GM23338 (cell line): ENCODE results near the gene ATP9B. TPM values are rescaled to one million over a fixed set of nuclear protein-coding genes. Genes with fewer than 3 reads are reported as not detected.

Experiments
- ATAC-seq: fragments of 200-7000 bp; cut with Tn5 transposase; 3 replicates; pipeline ENCODE4 v1.9.1; 2020
- DNase-seq: peaks from one replicate; pipeline ENCODE4 v3.0.0-alpha.2; 2015; ENCODE audit warnings: low spot score
- H2AFZ ChIP-seq: fragments of 200-600 bp; sonication (generic); 2 replicates; pipeline ENCODE4 v1.8.0; 2016; ENCODE audit warnings: antibody characterized with exemption, mild to moderate bottlenecking, moderate library complexity
- H3F3A ChIP-seq: fragments of 200-600 bp; sonication (generic); replicated peaks from 2 replicates; pipeline ENCODE4 v1.8.0; 2017; ENCODE audit warnings: antibody characterized with exemption, mixed run types, low read depth
- H3K27ac ChIP-seq: fragments of 200-600 bp; sonication (generic); 2 replicates; pipeline ENCODE4 v1.6.1; 2016; ENCODE audit warnings: low read depth
- H3K27me3 ChIP-seq: fragments of 200-600 bp; sonication (generic); 2 replicates; pipeline ENCODE4 v1.8.0; 2016; ENCODE audit warnings: mild to moderate bottlenecking, mixed run types, moderate library complexity; ENCODE audit not compliant: insufficient read depth
- H3K36me3 ChIP-seq: fragments of 200-600 bp; sonication (generic); 2 replicates; pipeline ENCODE4 v1.8.0; 2016; ENCODE audit warnings: mild to moderate bottlenecking; ENCODE audit not compliant: insufficient read depth
- H3K4me1 ChIP-seq: fragments of 200-600 bp; sonication (generic); 2 replicates; pipeline ENCODE4 v1.8.0; 2016; ENCODE audit warnings: mild to moderate bottlenecking, moderate library complexity; ENCODE audit not compliant: insufficient read depth
- H3K4me2 ChIP-seq: fragments of 200-600 bp; sonication (generic); 2 replicates; pipeline ENCODE4 v1.7.1; 2017; ENCODE audit warnings: mixed run types
- H3K4me3 ChIP-seq: fragments of 200-600 bp; sonication (generic); 2 replicates; pipeline ENCODE4 v1.6.1; 2016; ENCODE audit warnings: mixed run types
- H3K79me2 ChIP-seq: fragments of 200-600 bp; sonication (generic); replicated peaks from 2 replicates; pipeline ENCODE4 v1.8.0; 2017; ENCODE audit warnings: mild to moderate bottlenecking; ENCODE audit not compliant: insufficient read depth
- H3K9me2 ChIP-seq: fragments of 200-600 bp; sonication (generic); 2 replicates; pipeline ENCODE4 v1.8.0; 2017; ENCODE audit not compliant: insufficient read depth
- H4K20me1 ChIP-seq: fragments of 200-600 bp; sonication (generic); replicated peaks from 2 replicates; pipeline ENCODE4 v1.8.0; 2017; ENCODE audit warnings: mild to moderate bottlenecking; ENCODE audit not compliant: insufficient read depth
- H3K27ac Mint-ChIP-seq: 2 replicates; pipeline ENCODE4 v1.8.0; 2020; ENCODE audit warnings: inconsistent platforms, mild to moderate bottlenecking, moderate library complexity, mixed read lengths
- H3K27me3 Mint-ChIP-seq: 3 replicates; pipeline ENCODE4 v1.8.0; 2022; ENCODE audit warnings: low read depth, mild to moderate bottlenecking, moderate library complexity, mixed read lengths, inconsistent platforms; ENCODE audit not compliant: insufficient read depth, poor library complexity
- H3K36me3 Mint-ChIP-seq: 3 replicates; pipeline ENCODE4 v1.8.0; 2021; ENCODE audit warnings: low read depth, mild to moderate bottlenecking, inconsistent platforms, moderate library complexity, mixed read lengths
- H3K4me1 Mint-ChIP-seq: 3 replicates; pipeline ENCODE4 v1.8.0; 2020; ENCODE audit warnings: mild to moderate bottlenecking, inconsistent platforms, mixed read lengths
- H3K4me3 Mint-ChIP-seq: 3 replicates; pipeline ENCODE4 v1.8.0; 2021; ENCODE audit warnings: moderate library complexity, mild to moderate bottlenecking, inconsistent platforms, mixed read lengths
- H3K9me3 Mint-ChIP-seq: 3 replicates; pipeline ENCODE4 v1.8.0; 2020; ENCODE audit warnings: moderate library complexity, mild to moderate bottlenecking, inconsistent platforms, mixed read lengths
- CREB1 ChIP-seq: fragments of 250-450 bp; sonication (Bioruptor Pico); IDR thresholded peaks from 2 replicates; pipeline ENCODE4 v1.5.0; 2020; ENCODE audit warnings: low read depth, mild to moderate bottlenecking, moderate library complexity
- CTCF ChIP-seq, 2 experiments: fragments of 200-600 bp in 1 of 2; sonication (generic) in 1 of 2; conservative IDR thresholded peaks; 2 replicates each; pipeline versions ENCODE4 v1.5.1 to v1.6.1; 2016 to 2017; ENCODE audit warnings: antibody characterized with exemption in 2 of 2, low read depth in 2 of 2, mild to moderate bottlenecking in 2 of 2, moderate library complexity in 1 of 2
- ETS1 ChIP-seq: IDR thresholded peaks from 2 replicates; pipeline ENCODE4 v1.6.1; 2016; ENCODE audit warnings: antibody characterized with exemption
- EZH2 ChIP-seq: fragments of 200-600 bp; sonication (generic); IDR thresholded peaks from one replicate; pipeline ENCODE4 v1.8.0; 2017; ENCODE audit warnings: antibody characterized with exemption, mild to moderate bottlenecking, low read depth; ENCODE audit not compliant: unreplicated experiment
- EZH2phosphoT487 ChIP-seq: fragments of 200-600 bp; sonication (generic); IDR thresholded peaks from one replicate; pipeline ENCODE4 v1.8.1; 2018; ENCODE audit warnings: antibody characterized with exemption; ENCODE audit not compliant: unreplicated experiment
- JUNB ChIP-seq: IDR thresholded peaks from one replicate; pipeline ENCODE4 v1.6.1; 2016; ENCODE audit warnings: antibody characterized with exemption; ENCODE audit not compliant: unreplicated experiment
- NANOG ChIP-seq: IDR thresholded peaks from 2 replicates; pipeline ENCODE4 v1.6.1; 2016; ENCODE audit warnings: antibody characterized with exemption, borderline replicate concordance
- POLR2AphosphoS5 ChIP-seq: IDR thresholded peaks from 2 replicates; pipeline ENCODE4 v1.6.1; 2016; ENCODE audit warnings: antibody characterized with exemption, low read depth
- REST ChIP-seq: IDR thresholded peaks from one replicate; pipeline ENCODE4 v1.6.1; 2018; ENCODE audit warnings: antibody characterized with exemption; ENCODE audit not compliant: unreplicated experiment
- STAT1 ChIP-seq: IDR thresholded peaks from one replicate; pipeline ENCODE4 v1.6.1; 2016; ENCODE audit warnings: antibody characterized with exemption; ENCODE audit not compliant: unreplicated experiment
- ZNF114 ChIP-seq: fragments of 250-450 bp; sonication (Bioruptor Pico); IDR thresholded peaks from 2 replicates; pipeline ENCODE4 v1.5.0; 2020; ENCODE audit warnings: mild to moderate bottlenecking, moderate library complexity
- ZNF331 ChIP-seq: fragments of 250-450 bp; sonication (Bioruptor Pico); IDR thresholded peaks from 2 replicates; pipeline ENCODE4 v1.5.0; 2020; ENCODE audit warnings: low read depth, mild to moderate bottlenecking, moderate library complexity
- ZNF462 ChIP-seq: fragments of 250-450 bp; sonication (Bioruptor Pico); IDR thresholded peaks from 2 replicates; pipeline ENCODE4 v1.5.0; 2020; ENCODE audit warnings: mild to moderate bottlenecking, moderate library complexity
- polyA plus RNA-seq: library from polyadenylated mRNA; unstranded; fragments of >200 nt; fragmentation: Nextera tagmentation; extraction: Ambion mirVana; gene quantifications from 2 replicates; pipeline ENCODE4 v1.2.1, GENCODE V29; 2016
- total RNA-seq: library from RNA; depleted of rRNA; stranded (reverse); fragments of >200 nt; shearing (Covaris generic); gene quantifications from 2 replicates; pipeline ENCODE4 v1.2.3, GENCODE V29; 2014

Gene ATP9B
- total and polyA plus RNA-seq, 2 experiments from 2014 or later: 14.2 to 25.6 TPM

- H3K79me2 ChIP-seq: peaks cover 86% of the 10 kb centered on the region
- Mint-ChIP-seq H3K4me1 (peaks cover 13% of the 10 kb centered on the region; the same call in 2 of the 3 replicates), H3K4me3 (no peak overlapping the region), H3K9me3 (no peaks in the 10 kb centered on the region), H3K36me3 (peaks cover 5% of the 10 kb centered on the region; the same call in 2 of the 3 replicates), H3K27ac (peak overlapping the region; percentile 9; the same call in 1 of the 2 replicates), H3K27me3 (no peaks in the 10 kb centered on the region)
- peaks cover 3% of the 10 kb centered on the region; the same call in 1 of the 2 replicates for H3K4me1 ChIP-seq
- H3K36me3 ChIP-seq: no peaks in the 10 kb centered on the region
- H4K20me1 ChIP-seq: peaks cover 3% of the 10 kb centered on the region
- H3K9me2 ChIP-seq: no peaks in the 10 kb centered on the region
- H3K27me3 ChIP-seq: no peaks in the 10 kb centered on the region
- no peaks in the 10 kb centered on the region for H3F3A ChIP-seq
- TF ChIP-seq EZH2 (no peak), NANOG (no peak), ZNF462 (CRISPR knock-in tag) (no peak), ZNF331 (CRISPR knock-in tag) (no peak), CTCF (conservative IDR thresholded peaks at IDR 0.05; ENCODE audit: low read depth in 2 of 2) (no peak), CREB1 (CRISPR knock-in tag) (no peak), STAT1 (no peak), ZNF114 (no peak), EZH2phosphoT487 (no peak), REST (no peak), POLR2AphosphoS5 (no peak), JUNB (no peak), ETS1 (no peak)
- DNase-seq (no peak), ATAC-seq (no peak)
- H3K27ac ChIP-seq: peak overlapping the region; percentile 61; the same call in 1 of the 2 replicates
- no peak overlapping the region for H2AFZ ChIP-seq
- H3K4me3 ChIP-seq: no peak overlapping the region
- H3K4me2 ChIP-seq: no peak overlapping the region
Measured at GRCh38 chr18:79106084-79106483, 36.9 kb downstream of the ATP9B start.
